GM19035 (cell line): ENCODE results near the gene ISM1.
"Not testable (repeated sequence)": the region's sequence is repeated elsewhere in the genome, so short reads cannot be mapped to it uniquely, and the experiment has no call there.

Experiments used
- ATAC-seq: cut with Tn5 transposase; IDR thresholded peaks from one replicate; pipeline ENCODE4 v1.9.1; 2021; ENCODE audit not compliant: unreplicated experiment

Gene ISM1

DNA sequence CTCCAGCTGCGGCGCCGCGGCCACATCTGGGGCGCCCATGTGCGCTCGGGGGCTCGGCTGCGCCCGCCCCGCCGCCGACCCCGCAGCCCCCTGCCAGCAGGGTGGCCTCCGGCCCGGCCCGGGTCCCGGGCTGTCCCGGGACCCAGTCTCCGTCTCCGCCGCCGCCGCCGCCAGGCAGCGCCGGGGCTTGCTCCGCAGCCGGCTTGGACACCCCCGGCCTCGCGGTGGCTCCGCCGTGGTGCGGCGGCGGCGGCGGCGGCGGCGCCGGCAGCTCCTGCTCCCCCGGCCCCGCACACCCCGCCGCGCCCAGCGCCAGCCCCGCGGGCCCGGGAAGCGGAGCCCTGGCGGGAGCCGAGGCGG, 219 bp downstream of the ISM1 start:
- ATAC-seq, result peak; percentile 35

DNA sequence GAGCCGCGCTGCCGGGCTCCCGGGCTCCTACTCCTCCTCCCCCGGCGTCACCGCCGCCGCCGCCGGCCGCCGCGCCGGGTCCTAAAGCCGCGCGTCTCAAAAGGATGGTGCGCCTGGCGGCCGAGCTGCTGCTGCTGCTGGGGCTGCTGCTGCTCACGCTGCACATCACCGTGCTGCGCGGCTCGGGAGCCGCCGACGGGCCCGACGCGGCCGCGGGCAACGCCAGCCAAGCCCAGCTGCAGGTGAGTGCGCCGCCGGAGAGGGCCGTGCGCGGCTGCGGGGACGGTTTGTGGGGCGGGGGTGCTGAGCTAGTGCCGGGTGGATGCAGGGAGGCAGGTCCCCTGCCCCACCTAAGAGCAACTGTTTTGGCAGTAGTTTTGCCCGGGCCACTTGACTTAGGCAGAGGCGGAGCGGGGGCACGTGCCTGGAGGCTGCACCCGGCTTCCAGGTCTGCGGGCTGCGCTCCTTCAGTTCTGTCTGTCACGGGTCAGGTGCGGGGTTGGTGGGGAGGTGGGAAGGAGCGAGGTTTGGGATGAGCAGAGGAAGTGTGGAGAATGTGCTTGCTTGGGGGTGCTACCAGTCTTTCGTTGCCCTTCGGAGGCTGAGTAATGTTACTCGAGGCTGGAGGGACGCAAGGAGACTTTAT, 722 bp downstream of the ISM1 start:
- ATAC-seq, result peak; percentile 60

DNA sequence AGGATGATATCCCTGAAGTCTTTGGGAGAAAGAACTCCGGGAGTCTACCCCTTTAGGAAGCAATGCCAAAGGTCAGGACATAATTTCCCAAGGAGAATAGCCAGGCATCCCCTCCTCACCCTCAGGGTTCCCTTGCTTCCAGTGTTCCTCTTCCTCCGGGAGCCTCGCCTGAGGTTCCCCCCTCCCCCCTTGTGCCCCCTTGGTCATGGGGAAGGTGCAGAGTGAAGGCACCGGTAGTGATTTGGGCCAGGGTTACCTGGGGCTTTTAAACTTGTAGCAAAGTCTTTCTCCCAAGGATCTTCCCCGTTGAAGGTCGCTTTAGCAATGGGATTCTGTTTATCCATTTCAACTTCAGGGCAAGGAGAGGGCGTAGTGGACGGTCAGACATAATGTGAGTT, 1.2 kb downstream of the ISM1 start:
- no peak for ATAC-seq

DNA sequence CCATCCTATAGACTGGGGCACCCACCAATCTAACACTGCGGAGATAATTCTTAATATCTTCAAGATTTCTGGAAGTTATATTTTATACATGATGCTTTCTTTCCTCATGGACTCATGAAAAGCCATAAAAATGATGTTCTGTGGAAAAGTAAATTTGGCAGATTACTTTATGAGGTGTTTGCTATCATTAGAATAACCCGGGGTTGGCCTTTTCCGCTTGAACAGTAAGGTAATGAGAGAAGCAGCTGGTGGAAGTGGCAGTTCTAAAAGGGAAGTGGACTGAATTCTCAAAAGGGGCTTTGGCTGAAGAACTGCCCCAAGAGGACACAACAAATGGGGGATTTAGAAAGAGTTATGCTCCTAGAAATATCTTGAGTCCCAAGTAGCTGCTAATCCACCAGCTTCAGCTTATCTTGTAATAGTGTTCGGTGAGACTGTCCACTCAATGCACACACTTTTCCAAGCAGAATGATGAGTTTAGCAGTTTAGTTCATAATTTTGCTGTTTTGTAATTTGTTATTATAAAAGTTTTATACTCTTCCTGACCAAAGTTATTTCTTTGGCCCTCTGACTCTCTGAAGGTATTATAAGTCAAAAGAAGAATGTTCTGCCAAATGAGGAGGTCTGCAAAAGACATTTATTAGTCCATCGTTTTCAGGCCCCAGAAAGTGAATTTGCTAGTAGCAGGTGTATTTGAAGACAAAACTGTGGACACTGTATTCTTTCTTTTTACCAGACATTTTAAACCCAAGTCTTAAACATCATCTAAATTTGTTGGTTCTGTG, 2.9 kb downstream of the ISM1 start:
- ATAC-seq, result no peak

DNA sequence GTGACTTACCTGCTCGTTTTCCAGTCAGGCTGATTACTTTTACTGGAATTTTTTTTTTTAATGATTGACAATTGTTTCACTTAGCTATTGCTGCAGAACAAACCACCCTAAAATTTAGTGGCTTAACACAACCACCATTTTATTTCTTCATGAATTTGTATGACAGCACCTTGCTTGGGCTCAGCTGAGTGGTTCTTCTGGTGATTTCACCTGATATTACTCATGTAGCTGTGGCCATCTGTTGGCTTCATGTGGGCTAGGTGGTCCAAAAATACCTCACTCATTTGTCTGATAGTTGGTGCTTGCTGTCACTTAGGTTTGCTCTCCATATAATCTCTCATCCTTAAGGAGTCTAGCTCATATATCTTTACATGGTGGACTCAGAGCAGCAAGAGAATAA, 5.3 kb downstream of the ISM1 start:
- no peak for ATAC-seq

DNA sequence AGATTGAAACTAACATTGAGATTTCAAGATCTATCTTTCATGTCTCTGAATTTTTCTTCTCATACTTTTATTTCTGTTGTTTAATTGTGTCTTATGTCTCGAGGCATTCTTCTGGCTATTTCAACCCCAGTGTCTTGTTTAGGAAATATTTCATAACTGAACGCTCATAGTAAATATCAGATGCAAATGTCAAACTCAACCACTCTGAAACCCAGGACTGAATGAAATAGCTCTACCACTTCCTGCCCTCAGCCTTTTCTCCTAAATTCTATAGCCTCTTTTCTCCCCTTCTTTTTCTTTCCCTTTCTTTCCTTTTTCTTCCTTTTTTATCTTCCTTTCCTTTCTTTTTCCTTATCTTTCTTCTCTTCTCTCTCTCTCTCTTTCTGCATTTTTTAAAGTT, 7.7 kb downstream of the ISM1 start:
- no peak for ATAC-seq

DNA sequence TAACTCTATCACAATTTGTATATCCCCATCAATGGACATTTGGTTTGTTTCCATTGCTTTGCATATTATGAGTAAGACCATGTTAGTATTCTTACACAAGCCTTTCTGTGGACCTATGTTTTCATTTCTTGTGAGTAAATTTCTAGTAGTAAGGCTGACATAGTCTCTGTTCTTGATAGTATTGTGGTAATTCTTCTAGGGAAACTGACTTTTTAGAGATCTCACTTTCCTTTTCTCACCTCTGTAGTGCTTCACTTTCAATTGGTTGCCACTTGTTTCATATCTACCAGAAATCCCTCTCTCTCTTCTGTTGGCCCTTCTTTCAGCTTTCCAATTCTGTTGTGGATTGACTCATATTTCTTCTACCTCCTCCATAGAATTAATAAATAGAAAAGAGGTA, 8.5 kb downstream of the ISM1 start:
- ATAC-seq, result no peak

DNA sequence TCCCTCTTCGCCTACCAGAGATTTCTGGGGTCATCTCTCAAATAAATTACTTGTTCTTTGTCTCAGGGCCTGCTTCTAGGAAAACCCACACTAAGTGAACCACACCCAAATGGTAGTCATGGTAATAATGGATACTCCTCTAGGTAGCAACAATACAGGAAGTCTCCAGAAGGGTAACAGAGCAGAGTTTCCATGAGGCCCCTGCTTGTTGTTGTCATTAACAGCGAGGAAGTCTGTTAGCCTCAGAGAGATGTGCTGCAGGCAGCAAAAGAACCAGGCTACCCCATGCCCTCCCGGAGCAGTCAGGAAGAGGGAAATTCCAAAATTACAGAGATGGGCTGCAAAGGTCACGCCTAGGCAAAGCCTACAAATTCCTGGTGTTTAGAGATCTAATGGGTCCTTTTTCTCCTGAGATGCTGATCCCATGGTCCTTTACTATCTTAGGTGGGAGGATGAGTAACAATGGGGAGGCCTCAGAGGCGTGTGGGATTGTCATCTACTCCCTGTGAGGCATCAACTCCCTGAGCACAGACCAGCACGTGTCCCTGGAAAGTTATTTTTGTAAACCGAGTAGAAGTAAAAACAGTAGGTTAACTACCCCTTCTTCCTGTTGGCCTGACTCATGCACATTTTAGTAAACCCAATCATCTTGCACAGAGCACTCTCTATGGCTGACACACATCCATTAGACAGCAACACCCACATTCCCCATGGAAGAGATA, 10.1 kb downstream of the ISM1 start:
- no peak for ATAC-seq

DNA sequence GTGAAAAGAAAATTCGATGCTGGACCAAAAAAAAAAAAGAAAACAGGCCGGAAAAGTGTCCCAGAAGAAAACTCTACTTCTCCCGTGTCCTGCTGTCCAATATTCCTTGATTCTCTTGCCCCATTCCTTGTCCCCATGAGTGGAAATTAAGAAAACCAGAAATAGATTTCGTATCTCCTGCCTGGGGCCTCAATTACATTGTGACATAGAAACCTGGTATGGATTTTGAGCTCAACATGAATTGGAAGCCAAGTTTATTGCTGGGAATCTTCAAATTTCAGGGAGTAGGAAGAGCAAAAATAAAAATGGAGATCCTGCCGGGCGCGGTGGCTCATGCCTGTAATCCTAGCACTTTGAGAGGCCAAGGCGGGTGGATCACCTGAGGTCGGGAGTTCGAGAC, 11.9 kb downstream of the ISM1 start:
- ATAC-seq, result no peak

DNA sequence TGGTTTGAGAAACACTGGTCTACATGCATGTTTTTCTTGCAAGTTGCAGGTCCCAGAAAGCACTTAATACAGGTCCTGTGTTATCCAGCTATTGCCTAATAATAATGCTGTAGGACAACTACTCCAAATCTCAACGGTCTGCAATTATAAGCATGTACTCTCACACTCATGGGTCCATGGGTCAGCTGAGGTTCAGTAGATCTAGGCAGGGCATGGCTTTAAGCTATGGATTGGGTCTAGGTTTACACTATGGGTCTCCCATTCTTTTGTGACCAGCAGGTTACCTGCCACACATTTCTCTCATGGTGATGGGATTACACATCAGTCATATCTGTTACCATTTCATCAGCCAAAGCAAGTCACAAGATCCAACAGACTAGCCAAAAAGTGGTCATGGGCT, 13.9 kb downstream of the ISM1 start:
- no peak for ATAC-seq

DNA sequence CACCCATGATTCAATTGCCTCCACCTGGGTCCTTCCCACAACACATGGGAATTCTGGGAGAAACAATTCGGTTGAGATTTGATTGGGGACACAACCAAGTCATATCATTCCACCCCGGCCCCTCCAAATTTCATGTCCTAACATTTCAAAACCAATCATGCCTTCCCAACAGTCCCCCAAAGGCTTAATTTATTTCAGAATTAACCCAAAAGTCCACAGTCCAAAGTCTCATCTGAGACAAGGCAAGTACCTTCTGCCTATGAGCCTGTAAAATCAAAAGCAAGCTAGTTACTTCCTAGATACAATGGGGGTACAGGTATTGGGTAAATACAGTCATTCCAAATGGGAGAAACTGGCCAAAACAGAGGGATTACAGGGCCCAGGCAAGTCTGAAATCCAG, 15.3 kb downstream of the ISM1 start:
- ATAC-seq, result not testable (repeated sequence)

DNA sequence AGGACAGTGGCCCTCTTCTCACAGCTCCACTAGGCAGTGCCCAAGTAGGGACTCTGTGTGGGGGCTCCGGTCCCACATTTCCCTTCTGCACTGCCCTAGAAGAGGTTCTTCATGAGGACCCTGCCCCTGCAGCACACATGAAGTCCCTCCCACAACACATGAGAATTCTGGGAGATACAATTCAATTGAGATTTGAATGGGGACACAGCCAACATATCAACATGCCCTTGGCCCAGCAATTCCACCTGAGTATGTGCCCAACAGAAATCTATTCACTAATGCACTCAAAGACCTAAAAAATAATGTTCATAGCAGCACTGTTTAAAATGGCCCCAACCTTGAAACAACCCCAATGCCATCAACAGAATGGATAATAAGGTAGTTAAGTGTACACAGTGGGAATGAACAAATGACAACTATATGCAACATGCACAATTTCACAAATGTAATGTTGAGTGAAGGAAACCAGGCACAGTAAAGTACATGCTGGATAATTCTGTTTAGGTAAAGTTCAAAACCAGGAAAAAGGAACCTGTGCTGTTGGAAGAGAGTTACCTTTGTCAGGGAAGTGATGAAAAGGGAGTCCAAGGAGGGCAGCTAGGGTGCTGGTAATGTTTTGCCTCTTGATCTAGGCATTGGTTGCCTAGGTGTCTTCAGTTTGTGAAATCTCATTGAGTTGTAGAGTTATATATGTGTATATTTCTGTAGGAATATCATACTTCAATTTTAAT, 16.1 kb downstream of the ISM1 start:
- no peak for ATAC-seq

DNA sequence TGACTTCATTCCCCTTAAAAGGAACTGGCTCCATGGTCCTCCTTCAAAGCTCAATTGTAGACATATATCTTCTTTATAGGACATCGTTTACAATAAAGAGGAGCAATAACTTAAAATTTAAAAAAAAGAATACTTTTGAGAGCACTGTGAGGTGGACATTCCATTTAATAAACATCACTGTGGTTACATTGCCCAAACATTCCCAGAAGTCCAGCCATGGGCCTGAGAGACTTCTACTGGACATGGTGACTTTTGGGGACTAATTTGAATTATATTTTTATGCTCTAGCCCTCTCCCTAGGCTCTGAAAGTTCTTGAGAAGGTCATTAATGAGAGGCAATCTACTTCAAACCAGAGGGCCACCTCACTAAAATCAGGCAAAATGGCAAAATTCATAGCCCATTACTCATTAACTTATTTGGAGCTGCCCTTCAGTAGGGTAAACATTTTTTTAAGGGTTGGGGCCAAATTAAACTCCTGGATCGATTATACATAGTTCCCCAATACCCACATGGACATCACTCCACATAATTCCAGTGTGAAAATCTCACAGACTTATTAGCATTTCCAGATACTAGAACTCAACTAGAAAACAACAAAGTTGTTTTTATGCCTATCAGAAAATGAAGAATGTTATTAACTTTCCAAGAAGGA, 17.1 kb downstream of the ISM1 start:
- ATAC-seq, result no peak

DNA sequence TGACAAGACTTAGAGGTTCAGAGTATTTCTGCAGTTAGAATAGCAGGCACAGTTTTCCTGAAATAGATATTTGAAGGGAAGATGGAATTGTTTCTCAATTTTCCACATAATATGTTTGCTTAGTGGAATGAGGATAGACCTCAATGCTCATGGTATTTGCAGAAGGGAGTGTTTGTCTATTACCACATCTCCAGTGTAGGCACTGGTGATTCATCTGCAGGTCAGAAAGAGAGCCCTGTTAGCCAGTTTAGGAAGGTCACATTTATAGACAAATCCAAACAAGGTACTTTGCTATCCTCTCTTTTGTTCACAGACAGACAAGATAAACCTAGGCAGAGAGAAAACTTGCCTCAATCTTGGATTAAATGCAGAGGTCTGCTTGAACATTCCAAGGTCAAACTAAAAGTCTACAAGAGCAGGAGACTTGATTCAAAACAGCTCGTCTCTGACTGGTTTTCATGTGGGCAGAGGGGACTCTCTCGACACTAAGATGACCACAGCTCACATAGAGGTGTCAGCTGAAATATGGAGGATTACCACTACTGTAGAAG, 22.8 kb downstream of the ISM1 start:
- no peak for ATAC-seq

DNA sequence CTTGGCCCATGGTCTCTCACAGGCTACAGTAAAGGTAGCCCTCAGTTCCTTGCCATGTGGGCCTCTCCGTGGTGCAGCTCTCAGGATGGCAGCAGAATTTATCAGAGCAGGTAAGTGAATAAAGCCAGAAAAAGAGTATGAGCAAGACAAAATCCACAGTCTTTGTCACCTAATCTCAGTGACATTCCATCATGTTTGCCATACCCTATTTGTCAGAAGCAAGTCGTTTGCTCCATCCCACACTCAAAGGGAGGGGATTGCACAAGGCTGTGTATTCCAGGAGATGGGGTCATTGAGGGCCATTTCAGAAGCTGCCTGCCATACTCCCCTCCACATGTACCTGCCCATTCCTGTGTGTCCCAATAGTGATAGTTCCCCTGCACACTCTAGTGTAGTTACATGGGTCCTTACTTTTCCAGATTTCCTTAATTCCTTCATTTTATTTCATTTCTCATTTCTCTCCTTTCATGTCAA, 24.2 kb downstream of the ISM1 start:
- no peak for ATAC-seq

DNA sequence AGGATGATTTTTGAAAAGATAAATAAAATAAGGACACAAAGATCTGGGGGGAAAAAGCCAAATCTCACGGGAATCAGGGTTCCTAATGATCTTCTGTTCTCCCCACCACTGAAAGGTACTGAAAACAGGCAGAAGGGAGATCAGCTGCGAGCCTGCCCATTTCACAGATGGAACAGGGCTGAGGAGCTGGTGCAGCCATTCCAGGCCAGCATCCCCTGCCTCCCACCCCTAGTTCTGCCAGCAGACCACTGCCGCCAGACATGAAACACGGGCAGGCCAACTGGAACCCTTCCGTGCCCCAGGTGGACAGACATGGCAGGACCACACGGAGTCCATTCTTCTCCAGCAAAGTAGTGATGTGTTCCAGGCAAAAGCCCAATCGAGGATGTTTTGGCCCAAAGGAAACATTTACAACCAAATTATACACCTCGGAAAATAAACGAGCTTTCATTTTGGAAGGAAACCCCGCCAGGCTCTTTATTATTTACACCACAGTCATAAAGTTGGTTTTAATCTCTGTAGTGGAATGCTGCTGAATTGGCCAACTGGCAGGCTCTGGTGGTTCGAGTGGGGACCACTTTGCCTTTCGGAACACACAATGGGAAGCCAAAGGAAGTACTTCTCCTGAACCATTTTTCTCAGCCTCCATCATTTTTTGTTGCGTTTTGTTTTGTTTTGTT, 28.2 kb downstream of the ISM1 start:
- ATAC-seq, result no peak

DNA sequence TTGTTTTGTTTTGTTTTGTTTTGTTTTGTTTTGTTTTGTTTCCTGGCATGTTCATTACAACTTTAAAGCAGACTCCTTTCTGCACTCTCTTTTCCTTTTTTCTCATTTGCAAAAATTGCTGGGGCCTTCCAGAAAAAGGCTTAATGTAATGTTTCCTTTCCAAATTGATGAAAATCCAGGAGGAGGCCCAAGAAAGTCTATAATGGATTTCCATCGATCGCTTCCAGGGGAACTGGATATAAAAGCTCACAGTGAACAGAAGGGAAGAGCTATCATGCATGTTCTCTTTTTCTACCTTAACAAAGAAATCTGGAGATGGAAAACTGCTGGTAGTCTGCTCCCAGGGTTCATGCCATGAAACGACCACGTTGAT, 28.7 kb downstream of the ISM1 start:
- ATAC-seq, result no peak

DNA sequence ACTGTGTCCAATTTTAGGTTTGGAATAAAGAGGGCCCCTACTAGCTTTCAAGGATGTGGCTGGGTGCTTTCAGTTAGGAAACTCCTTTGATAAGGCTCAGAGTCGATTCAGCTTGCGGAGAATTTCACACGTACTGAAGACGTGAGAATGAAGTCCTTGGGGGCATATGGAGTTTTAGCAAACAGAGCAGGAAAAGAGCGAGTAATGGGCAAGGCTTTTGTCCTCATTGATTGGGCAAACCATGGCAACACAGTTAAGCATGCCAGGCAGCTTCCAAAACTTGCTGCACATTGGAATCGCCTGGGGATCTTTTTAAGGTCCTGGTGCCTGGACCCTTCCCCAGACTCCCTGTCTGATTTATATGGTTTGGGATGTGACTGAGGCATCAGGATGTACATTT, 29.2 kb downstream of the ISM1 start:
- ATAC-seq, result no peak

DNA sequence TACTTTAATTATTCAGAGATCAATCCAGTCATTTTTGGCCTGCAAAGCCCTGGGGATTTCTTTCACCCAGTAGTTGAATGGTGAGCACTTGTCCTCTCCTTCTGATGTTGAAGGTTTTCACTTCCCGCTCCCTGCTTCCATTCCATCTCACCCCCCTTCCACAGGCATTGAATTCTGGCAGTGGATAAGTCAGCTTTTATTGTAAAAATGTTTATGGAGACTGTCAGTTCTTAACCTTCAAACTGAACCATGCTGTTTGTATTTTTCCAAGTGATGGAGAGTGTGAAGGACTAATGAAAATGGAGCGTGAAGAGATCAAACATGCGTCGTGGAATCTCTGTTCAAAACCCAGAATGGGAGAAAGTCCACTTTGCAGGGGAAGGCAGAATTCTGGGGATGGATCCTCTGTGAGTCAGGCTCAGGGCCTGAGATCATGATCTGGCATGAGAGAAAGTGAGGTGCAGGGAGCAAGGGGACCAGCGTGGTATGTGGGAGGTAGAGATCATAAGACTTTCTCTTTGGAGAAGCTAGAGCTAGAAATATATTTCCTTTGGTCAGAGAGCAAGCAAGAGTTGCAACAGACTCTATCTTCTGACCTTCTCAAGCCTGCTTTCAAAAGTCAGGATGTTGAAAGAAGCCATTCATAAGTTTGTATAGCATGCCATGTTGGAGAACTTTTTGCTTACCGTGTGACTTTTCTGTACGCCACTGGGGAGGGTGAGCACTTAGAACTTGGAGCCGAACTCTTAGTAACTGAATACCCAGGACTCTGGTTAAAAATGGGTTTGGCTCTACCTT, 30.2 kb downstream of the ISM1 start:
- ATAC-seq, result no peak
